CD4-positive, CD25-positive, alpha-beta regulatory T cell (primary cell): ENCODE results near the gene CPXM2. TPM values are rescaled to one million over a fixed set of nuclear protein-coding genes. Genes with fewer than 3 reads are reported as not detected.

Experiments used
- ATAC-seq, 2 donors: fragments of 150-1000 bp; cut with Tn5 transposase; one replicate each; pipeline ENCODE4 v1.10.0; 2021; ENCODE audit warnings: low read depth in 2 of 2, moderate number of reproducible peaks in 2 of 2, moderate library complexity in 1 of 2
- DNase-seq, 3 donors: peaks; one replicate each; pipeline versions ENCODE4 v3.0.0 to v3.0.0-alpha.2; 2012 to 2022; ENCODE audit warnings: mixed read lengths in 1 of 3
- H3K27ac ChIP-seq: one replicate; pipeline ENCODE4 v1.7.0; 2013; ENCODE audit warnings: mild to moderate bottlenecking, low read length; ENCODE audit not compliant: insufficient read depth, poor library complexity, severe bottlenecking
- H3K27me3 ChIP-seq: one replicate; pipeline ENCODE4 v1.7.0; 2013; ENCODE audit warnings: low read length; ENCODE audit not compliant: control insufficient read depth, insufficient read depth
- H3K36me3 ChIP-seq: one replicate; pipeline ENCODE4 v1.7.0; 2013; ENCODE audit warnings: mild to moderate bottlenecking, low read length, moderate library complexity; ENCODE audit not compliant: control insufficient read depth, insufficient read depth
- H3K4me1 ChIP-seq: 2 replicates; pipeline ENCODE4 v1.7.0; 2013; ENCODE audit warnings: mild to moderate bottlenecking, low read length; ENCODE audit not compliant: insufficient read depth, control insufficient read depth, poor library complexity, severe bottlenecking
- H3K4me3 ChIP-seq: one replicate; pipeline ENCODE4 v1.7.0; 2013; ENCODE audit warnings: low read depth, mild to moderate bottlenecking, low read length, moderate library complexity
- H3K9me3 ChIP-seq, 2 experiments: 1 replicate in 1 of 2; 2 replicates in 1 of 2; pipeline ENCODE4 v1.7.0; 2013; ENCODE audit warnings: low read length in 2 of 2, mild to moderate bottlenecking in 1 of 2, moderate library complexity in 1 of 2; ENCODE audit not compliant: control insufficient read depth in 2 of 2
- H3K27ac Mint-ChIP-seq, 3 donors: one replicate each; pipeline ENCODE4 v1.8.0; 2020 to 2022; ENCODE audit warnings: mild to moderate bottlenecking in 3 of 3, mixed read lengths in 3 of 3, moderate library complexity in 2 of 3
- H3K27me3 Mint-ChIP-seq: one replicate; pipeline ENCODE4 v1.8.0; 2022; ENCODE audit warnings: mild to moderate bottlenecking, mixed read lengths
- H3K36me3 Mint-ChIP-seq: one replicate; pipeline ENCODE4 v1.8.0; 2020; ENCODE audit warnings: mixed read lengths
- H3K4me1 Mint-ChIP-seq, 4 donors: one replicate each; pipeline ENCODE4 v1.8.0; 2020 to 2022; ENCODE audit warnings: mixed read lengths in 4 of 4, mild to moderate bottlenecking in 1 of 4
- H3K4me3 Mint-ChIP-seq, 4 donors: one replicate each; pipeline ENCODE4 v1.8.0; 2020 to 2022; ENCODE audit warnings: mild to moderate bottlenecking in 4 of 4, mixed read lengths in 4 of 4, moderate library complexity in 3 of 4
- H3K9me3 Mint-ChIP-seq, 7 donors: one replicate each; pipeline ENCODE4 v1.8.0; 2020 to 2022; ENCODE audit warnings: mixed read lengths in 7 of 7, mild to moderate bottlenecking in 3 of 7, moderate library complexity in 2 of 7
- polyA plus RNA-seq, 4 donors: library from polyadenylated mRNA; unstranded; fragments of 300-500 nt; fragmentation: Illumina TruSeq; gene quantifications; one replicate each; pipeline ENCODE4 v1.2.3, GENCODE V29; 2021
- total RNA-seq: library from RNA; stranded (reverse); gene quantifications from one replicate; pipeline ENCODE4 v1.2.3, GENCODE V29; 2022

The CPXM2 gene
- total and polyA plus RNA-seq, 5 donors from 2014 or later: not detected

- no peak overlapping the region for H3K4me3 ChIP-seq
- no peaks in the 10 kb centered on the region for H3K27me3 ChIP-seq
- H3K9me3 Mint-ChIP-seq: peaks cover 0 to 16% (median 0%) of the 10 kb centered on the region in 7 donors
- no peak overlapping the region for H3K27ac ChIP-seq
- peaks cover 4 to 7% of the 10 kb centered on the region in 2 experiments for H3K9me3 ChIP-seq
- H3K36me3 Mint-ChIP-seq: no peaks in the 10 kb centered on the region
- H3K27me3 Mint-ChIP-seq: no peaks in the 10 kb centered on the region
- peak overlapping the region in 1 of 3 donors; percentile 71 for H3K27ac Mint-ChIP-seq
- DNase-seq: no peak
- no peaks in the 10 kb centered on the region for H3K36me3 ChIP-seq
- no peak for ATAC-seq
- H3K4me1 ChIP-seq: no peaks in the 10 kb centered on the region
- H3K4me3 Mint-ChIP-seq: no peak overlapping the region
- no peaks in the 10 kb centered on the region for H3K4me1 Mint-ChIP-seq
Observed at GRCh38 chr10:123771877-123772644, 119.5 kb downstream of the CPXM2 start.

GRCh38 chr10:123769647-123770046 is 122.0 kb downstream of the CPXM2 start:
- peaks cover 4 to 7% of the 10 kb centered on the region in 2 experiments for H3K9me3 ChIP-seq
- no peak overlapping the region for H3K4me3 Mint-ChIP-seq
- H3K9me3 Mint-ChIP-seq: peaks cover 0 to 14% (median 0%) of the 10 kb centered on the region in 7 donors
- no peaks in the 10 kb centered on the region for H3K27me3 Mint-ChIP-seq
- H3K36me3 Mint-ChIP-seq: no peaks in the 10 kb centered on the region
- H3K27ac ChIP-seq: no peak overlapping the region
- no peaks in the 10 kb centered on the region for H3K4me1 ChIP-seq
- H3K27me3 ChIP-seq: no peaks in the 10 kb centered on the region
- no peak overlapping the region for H3K4me3 ChIP-seq
- no peaks in the 10 kb centered on the region for H3K36me3 ChIP-seq
- ATAC-seq: no peak
- no peaks in the 10 kb centered on the region for H3K4me1 Mint-ChIP-seq
- H3K27ac Mint-ChIP-seq: no peak overlapping the region
- no peak for DNase-seq

GRCh38 chr10:123766761-123767160 is 124.8 kb downstream of the CPXM2 start:
- H3K4me3 ChIP-seq: no peak overlapping the region
- H3K9me3 ChIP-seq: no peaks in the 10 kb centered on the region
- no peak for ATAC-seq
- no peaks in the 10 kb centered on the region for H3K4me1 ChIP-seq
- Mint-ChIP-seq H3K4me1 (no peaks in the 10 kb centered on the region), H3K9me3 (peaks cover 0 to 3% (median 0%) of the 10 kb centered on the region in 7 donors), H3K36me3 (no peaks in the 10 kb centered on the region), H3K27ac (no peak overlapping the region), H3K27me3 (no peaks in the 10 kb centered on the region), H3K4me3 (no peak overlapping the region)
- no peak overlapping the region for H3K27ac ChIP-seq
- DNase-seq: no peak
- H3K27me3 ChIP-seq: no peaks in the 10 kb centered on the region
- no peaks in the 10 kb centered on the region for H3K36me3 ChIP-seq

- peaks cover 0 to 3% (median 0%) of the 10 kb centered on the region in 7 donors for H3K9me3 Mint-ChIP-seq
- no peak for ATAC-seq
- H3K27ac Mint-ChIP-seq: no peak overlapping the region
- Histone ChIP-seq H3K9me3 (no peaks in the 10 kb centered on the region), H3K27ac (no peak overlapping the region), H3K27me3 (no peaks in the 10 kb centered on the region), H3K4me1 (no peaks in the 10 kb centered on the region), H3K36me3 (no peaks in the 10 kb centered on the region), H3K4me3 (no peak overlapping the region)
- H3K4me3 Mint-ChIP-seq: no peak overlapping the region
- no peaks in the 10 kb centered on the region for H3K27me3 Mint-ChIP-seq
- no peaks in the 10 kb centered on the region for H3K4me1 Mint-ChIP-seq
- no peaks in the 10 kb centered on the region for H3K36me3 Mint-ChIP-seq
- DNase-seq: no peak
Observed at GRCh38 chr10:123766012-123766411, 125.6 kb downstream of the CPXM2 start.

GRCh38 chr10:123761666-123762230 is 129.9 kb downstream of the CPXM2 start:
- H3K36me3 ChIP-seq: no peaks in the 10 kb centered on the region
- no peaks in the 10 kb centered on the region for H3K27me3 Mint-ChIP-seq
- no peaks in the 10 kb centered on the region for H3K4me1 ChIP-seq
- no peak overlapping the region for H3K27ac ChIP-seq
- H3K9me3 ChIP-seq: no peaks in the 10 kb centered on the region
- H3K9me3 Mint-ChIP-seq: peaks cover 0 to 4% (median 0%) of the 10 kb centered on the region in 7 donors
- no peak overlapping the region for H3K27ac Mint-ChIP-seq
- no peak overlapping the region for H3K4me3 Mint-ChIP-seq
- H3K4me3 ChIP-seq: no peak overlapping the region
- no peaks in the 10 kb centered on the region for H3K4me1 Mint-ChIP-seq
- no peaks in the 10 kb centered on the region for H3K36me3 Mint-ChIP-seq
- no peak for DNase-seq
- no peaks in the 10 kb centered on the region for H3K27me3 ChIP-seq
- no peak for ATAC-seq

GRCh38 chr10:123761038-123761428 is 130.6 kb downstream of the CPXM2 start:
- H3K27me3 Mint-ChIP-seq: no peaks in the 10 kb centered on the region
- Histone ChIP-seq H3K36me3 (no peaks in the 10 kb centered on the region), H3K4me1 (no peaks in the 10 kb centered on the region), H3K27me3 (no peaks in the 10 kb centered on the region), H3K4me3 (no peak overlapping the region), H3K9me3 (no peaks in the 10 kb centered on the region), H3K27ac (no peak overlapping the region)
- no peaks in the 10 kb centered on the region for H3K4me1 Mint-ChIP-seq
- ATAC-seq (no peak), DNase-seq (no peak)
- no peak overlapping the region for H3K27ac Mint-ChIP-seq
- H3K4me3 Mint-ChIP-seq: no peak overlapping the region
- H3K36me3 Mint-ChIP-seq: no peaks in the 10 kb centered on the region
- peaks cover 0 to 4% (median 0%) of the 10 kb centered on the region in 7 donors for H3K9me3 Mint-ChIP-seq

- Histone ChIP-seq H3K9me3 (no peaks in the 10 kb centered on the region), H3K27me3 (no peaks in the 10 kb centered on the region), H3K4me1 (no peaks in the 10 kb centered on the region), H3K36me3 (no peaks in the 10 kb centered on the region), H3K4me3 (no peak overlapping the region), H3K27ac (no peak overlapping the region)
- Mint-ChIP-seq H3K9me3 (peaks cover 0 to 4% (median 0%) of the 10 kb centered on the region in 7 donors), H3K4me1 (no peaks in the 10 kb centered on the region), H3K27me3 (no peaks in the 10 kb centered on the region), H3K36me3 (no peaks in the 10 kb centered on the region), H3K4me3 (no peak overlapping the region), H3K27ac (no peak overlapping the region)
- ATAC-seq: no peak
- no peak for DNase-seq
Observed at GRCh38 chr10:123760356-123761037, 131.1 kb downstream of the CPXM2 start.
